Right ventricle myocardium inferior (tissue), 1 donor: ENCODE data around the gene GPD1L. TPM values are rescaled to one million over a fixed set of nuclear protein-coding genes. Genes with fewer than 3 reads are reported as not detected.

ENCODE experiments used
- ATAC-seq: fragments of 200-7000 bp; cut with Tn5 transposase; one replicate; pipeline ENCODE4 v1.9.1; 2020; ENCODE audit warnings: mild to moderate bottlenecking, moderate library complexity
- DNase-seq: peaks from one replicate; pipeline ENCODE4 v3.0.0; 2021; ENCODE audit errors: missing footprints
- intact Hi-C: fragments of 100-400 bp; cut with DNase I; formaldehyde crosslinking; loops from one replicate; pipeline ENCODE4 v1.11.0; 2022
- total RNA-seq: library from RNA; stranded (reverse); fragmentation: NEBNext Ultra II Directional; extraction: Animal tissue kit (Norgen Biotek cat#: 25700); gene quantifications from one replicate; pipeline ENCODE4 v1.2.1, GENCODE V29; 2021
- donor health status: DM: no; HTN: yes; CAD: no; lungs with severe emphysema.

GPD1L gene
- total RNA-seq, 1 donor from 2014 or later, result 223 TPM

- intact Hi-C loops, result no loop called here
- ATAC-seq (no peak), DNase-seq (no peak)
Measured at GRCh38 chr3:32127219-32127826, 20.9 kb downstream of the GPD1L start.

- no peak for DNase-seq
- ATAC-seq, result no peak
- intact Hi-C loops, result no loop called here
Measured at GRCh38 chr3:32128936-32129335, 22.5 kb downstream of the GPD1L start.

- DNase-seq (no peak), ATAC-seq (no peak)
- intact Hi-C loops, result loop anchor here (5.0 kb wide), 1 partner anchor 83 kb away; no protein-coding TSS in a partner anchor
Measured at GRCh38 chr3:32129832-32130231, 23.4 kb downstream of the GPD1L start.

- intact Hi-C loops, result loop anchor here (5.0 kb wide), 1 partner anchor 85 kb away; no protein-coding TSS in a partner anchor
- DNase-seq (no peak), ATAC-seq (no peak)
Measured at GRCh38 chr3:32132121-32132520, 25.7 kb downstream of the GPD1L start.

GRCh38 chr3:32132706-32133105 lies 26.3 kb downstream of the GPD1L start:
- DNase-seq (no peak), ATAC-seq (no peak)
- intact Hi-C loops, result loop anchor here (5.0 kb wide), 1 partner anchor 85 kb away; no protein-coding TSS in a partner anchor

- ATAC-seq (no peak), DNase-seq (no peak)
- intact Hi-C loops, result no loop called here
Measured at GRCh38 chr3:32136703-32137102, 30.3 kb downstream of the GPD1L start.

GRCh38 chr3:32137870-32138269 lies 31.4 kb downstream of the GPD1L start:
- intact Hi-C loops, result no loop called here
- DNase-seq (no peak), ATAC-seq (peak; percentile 46)

GRCh38 chr3:32138545-32139104 lies 32.2 kb downstream of the GPD1L start:
- no peak for DNase-seq

GRCh38 chr3:32140943-32141342 lies 34.5 kb downstream of the GPD1L start:
- ATAC-seq, result no peak
- DNase-seq, result no peak
- intact Hi-C loops, result loop anchor here (5.0 kb wide), 1 partner anchor 34 kb away; the partner anchor contains the start of gene GPD1L

More at GRCh38 chr3:32138545-32139104, 32.2 kb downstream of the GPD1L start:
- ATAC-seq, result no peak
- intact Hi-C loops, result no loop called here

GRCh38 chr3:32143849-32144757 lies 37.7 kb downstream of the GPD1L start:
- intact Hi-C loops, result loop anchor here (1.0 to 5.0 kb wide), 2 partner anchors 37 to 125 kb away; partner anchors contain the start of gene GPD1L
- ATAC-seq (peak; percentile 81), DNase-seq (no peak)

- intact Hi-C loops, result no loop called here
- ATAC-seq (no peak), DNase-seq (no peak)
Measured at GRCh38 chr3:32146746-32147211, 40.4 kb downstream of the GPD1L start.

GRCh38 chr3:32147509-32147908 lies 41.1 kb downstream of the GPD1L start:
- ATAC-seq (no peak), DNase-seq (no peak)
- intact Hi-C loops, result no loop called here

- intact Hi-C loops, result no loop called here
- ATAC-seq (no peak), DNase-seq (no peak)
Measured at GRCh38 chr3:32147933-32148332, 41.5 kb downstream of the GPD1L start.

GRCh38 chr3:32148351-32148750 lies 41.9 kb downstream of the GPD1L start:
- DNase-seq (no peak), ATAC-seq (no peak)
- intact Hi-C loops, result no loop called here

GRCh38 chr3:32153414-32154204 lies 47.2 kb downstream of the GPD1L start:
- no peak for DNase-seq
- intact Hi-C loops, result no loop called here
- no peak for ATAC-seq

GRCh38 chr3:32154205-32154579 lies 47.8 kb downstream of the GPD1L start:
- ATAC-seq, result no peak
- intact Hi-C loops, result no loop called here
- no peak for DNase-seq

- DNase-seq, result no peak
- intact Hi-C loops, result no loop called here
- no peak for ATAC-seq
Measured at GRCh38 chr3:32155117-32155516, 48.7 kb downstream of the GPD1L start.

- intact Hi-C loops, result no loop called here
- ATAC-seq, result peak; percentile 69
- DNase-seq, result no peak
Measured at GRCh38 chr3:32157600-32158264, 51.3 kb downstream of the GPD1L start.
